NCI-H748 treated with DMSO at 0.1 percent for 48 hours (cell line): Measurements from ENCODE around the gene PIMREG.

Experiments used
- DNase-seq: peaks from one replicate; lab custom pipeline; 2025; lab: John Stamatoyannopoulos, UW

Gene PIMREG

DNA sequence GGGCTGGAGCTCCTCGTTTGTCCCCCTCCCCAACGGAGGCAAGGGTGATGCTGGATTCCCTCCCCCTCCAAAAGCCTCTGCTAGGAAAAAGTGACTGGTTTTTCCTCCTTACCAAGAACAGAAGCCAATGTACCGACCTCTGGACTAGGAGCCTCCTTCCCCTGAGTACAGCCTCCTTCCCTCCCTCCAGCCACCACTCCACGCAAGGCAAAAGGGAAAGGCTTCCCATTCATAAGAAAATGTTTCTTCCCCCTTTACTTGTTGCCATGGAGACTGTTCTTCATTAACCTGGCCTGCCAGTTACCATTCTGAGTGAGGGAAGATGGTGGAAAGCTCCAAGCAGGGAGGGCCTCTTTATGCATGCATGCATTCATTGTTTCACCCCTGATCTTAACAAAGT, 4.3 kb upstream of the PIMREG start:
- no peak for DNase-seq

GRCh38 chr17:6442775-6443174, 1.5 kb upstream of the PIMREG start:
- no peak for DNase-seq

DNA sequence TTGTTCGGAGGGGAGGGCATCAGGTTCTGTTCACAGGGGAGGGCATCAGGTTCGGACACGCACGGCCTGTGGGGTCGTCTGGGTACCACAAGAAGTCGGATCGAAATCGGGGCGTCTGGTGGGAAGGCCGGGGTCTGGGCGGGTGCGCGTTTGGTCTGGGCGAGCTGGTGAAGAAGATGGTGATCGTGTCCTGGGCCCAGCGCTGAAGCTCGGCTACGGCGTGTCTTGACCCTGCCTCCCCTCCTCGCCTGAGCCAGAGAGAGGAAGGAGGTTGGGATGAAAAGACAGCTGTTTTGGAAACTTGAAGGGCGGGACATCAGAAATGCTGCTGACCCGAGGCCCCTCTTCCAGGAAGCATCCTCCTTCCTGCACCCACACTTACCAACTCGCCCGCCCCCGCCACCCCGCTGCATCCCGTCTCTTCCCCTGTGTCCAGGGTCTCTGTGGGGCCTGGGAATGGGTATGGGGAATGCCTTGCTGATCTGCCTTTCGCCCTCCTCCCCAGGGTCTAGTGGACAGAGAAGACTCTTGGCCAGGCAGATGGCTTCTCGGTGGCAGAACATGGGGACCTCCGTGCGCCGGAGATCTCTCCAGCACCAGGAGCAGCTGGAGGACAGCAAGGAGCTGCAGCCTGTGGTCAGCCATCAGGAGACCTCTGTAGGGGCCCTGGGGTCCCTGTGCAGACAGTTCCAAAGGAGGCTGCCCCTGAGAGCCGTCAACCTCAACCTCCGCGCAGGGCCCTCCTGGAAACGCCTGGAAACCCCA, 498 bp downstream of the PIMREG start:
- DNase-seq = no peak

DNA sequence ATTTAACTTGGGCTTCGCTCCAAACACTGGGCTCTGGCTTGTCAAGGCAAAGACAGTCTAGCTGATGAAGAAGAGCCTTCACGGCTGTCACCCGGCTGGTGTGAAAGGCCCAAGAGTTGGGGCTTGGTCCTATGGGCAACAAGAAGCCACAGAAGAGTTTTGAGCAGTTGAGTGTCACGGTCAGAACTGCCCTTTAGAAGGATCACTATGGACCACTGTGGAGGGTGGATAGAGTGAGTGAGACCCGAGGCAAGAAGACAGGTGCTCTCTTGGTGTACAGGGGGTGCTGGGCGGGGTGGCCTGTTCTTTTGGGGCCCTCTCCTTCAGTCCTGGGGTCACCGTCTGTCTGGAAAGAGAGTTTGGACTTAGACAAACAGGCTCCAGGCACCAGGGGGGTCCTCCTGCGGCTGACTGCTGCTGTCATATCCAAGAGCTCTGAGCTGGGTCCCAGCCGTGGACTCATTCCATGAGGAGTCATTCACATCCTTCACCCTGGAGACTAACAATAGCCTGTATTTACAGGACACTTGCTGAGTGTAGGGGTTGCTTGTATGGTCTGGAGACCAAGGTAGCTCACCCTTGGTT, 2.4 kb downstream of the PIMREG start:
- DNase-seq = no peak

- DNase-seq = no peak
Observed at GRCh38 chr17:6448473-6448872, 4.2 kb downstream of the PIMREG start.

GRCh38 chr17:6449307-6449706, 5.1 kb downstream of the PIMREG start:
- no peak for DNase-seq

GRCh38 chr17:6450926-6451832, 6.9 kb downstream of the PIMREG start:
- no peak for DNase-seq

DNA sequence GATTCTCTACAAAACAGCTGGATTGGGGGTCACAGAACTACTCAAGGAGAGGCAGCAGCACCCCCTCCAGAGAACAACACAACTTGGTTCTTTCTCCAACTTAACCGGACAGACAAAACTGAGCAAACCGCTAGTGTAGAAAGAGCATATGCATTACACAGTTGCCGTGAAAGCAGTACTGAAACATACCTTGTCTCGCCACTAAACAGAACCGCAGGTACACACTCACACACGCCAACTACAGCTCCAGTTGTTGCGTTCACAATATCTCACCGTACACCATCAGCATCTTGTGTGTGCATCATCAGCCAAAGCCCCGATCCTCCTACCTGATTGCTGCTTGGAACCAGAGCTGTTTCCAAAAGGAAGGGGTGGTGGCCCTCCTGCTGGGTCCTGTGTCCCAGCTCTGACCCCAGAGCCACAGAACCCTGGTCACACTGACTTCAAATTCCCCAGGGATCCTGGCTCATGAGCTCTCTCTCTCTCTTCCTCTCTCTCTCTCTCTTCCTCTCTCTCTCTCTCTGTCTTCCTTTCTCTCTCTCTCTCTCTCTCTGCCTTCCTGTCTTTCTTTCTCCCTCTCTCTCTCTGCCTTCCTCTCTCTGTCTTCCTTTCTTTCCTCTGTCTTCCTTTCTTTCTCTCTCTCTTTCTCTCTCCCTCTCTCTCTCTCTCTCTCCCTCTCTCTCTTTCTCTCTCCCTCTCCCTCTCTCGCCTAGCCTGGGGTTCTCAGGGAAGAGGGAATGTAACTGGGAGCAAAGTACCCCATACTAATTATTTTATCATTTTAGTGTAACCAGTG, 8.4 kb downstream of the PIMREG start:
- no peak for DNase-seq

DNA sequence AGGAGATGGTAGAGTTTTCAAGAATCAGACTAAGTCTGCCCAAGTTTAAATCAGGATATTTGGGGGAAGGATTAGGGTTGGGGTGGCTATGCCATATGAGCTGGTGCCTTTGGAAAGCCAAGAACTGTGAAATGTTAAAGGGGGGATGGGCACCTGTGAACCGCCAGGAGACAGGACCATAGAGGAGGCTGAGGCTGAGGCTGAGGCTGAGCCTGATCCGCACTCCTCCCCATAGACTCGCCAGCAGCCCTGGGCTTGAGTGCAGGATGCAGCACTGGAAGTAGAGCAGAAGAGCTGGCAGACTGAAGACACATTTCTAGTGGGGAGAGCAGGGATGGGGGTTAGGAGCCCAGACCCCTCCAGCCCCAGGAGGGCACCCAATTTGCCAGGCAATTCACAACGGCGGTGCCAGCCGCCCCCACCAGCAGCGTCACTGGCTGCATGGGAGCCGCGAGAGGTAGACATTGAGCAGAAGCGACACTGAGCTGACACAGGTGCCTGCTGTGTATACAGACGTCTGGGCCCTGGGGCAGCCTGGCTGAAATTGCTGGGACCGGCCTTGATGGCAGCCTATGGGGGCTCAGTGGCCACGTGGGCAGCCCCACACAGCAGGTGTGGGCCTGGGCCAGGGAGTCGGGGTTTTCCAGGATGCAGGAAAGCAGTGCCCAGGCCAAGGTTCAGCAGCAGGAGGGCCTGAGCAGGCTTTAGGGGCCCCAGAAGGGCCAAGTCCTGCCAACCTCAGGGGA, 9.2 kb downstream of the PIMREG start:
- DNase-seq = no peak

- DNase-seq = no peak
Observed at GRCh38 chr17:6454495-6455320, 10.5 kb downstream of the PIMREG start.

GRCh38 chr17:6455321-6455705, 11.1 kb downstream of the PIMREG start:
- DNase-seq = no peak

DNA sequence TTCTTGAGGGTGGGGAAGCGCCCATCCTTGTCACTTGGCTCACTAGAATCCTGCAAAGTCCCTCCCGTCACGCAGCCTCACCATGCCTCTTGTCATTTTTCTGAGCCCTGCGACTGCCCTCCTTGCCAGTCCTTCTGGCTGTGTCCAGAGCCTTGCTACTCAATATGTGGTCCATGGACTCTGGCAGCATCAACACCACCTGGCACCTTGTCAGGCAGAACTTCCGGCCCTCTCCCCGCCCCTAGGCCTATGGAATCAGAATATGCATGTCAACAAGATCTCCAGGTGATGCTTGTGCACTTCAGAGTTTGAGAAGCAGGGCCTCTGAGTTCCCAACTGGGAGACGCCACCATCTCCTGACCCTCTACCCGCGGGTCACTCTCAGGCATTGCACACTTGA, 12.1 kb downstream of the PIMREG start:
- DNase-seq = no peak

- no peak for DNase-seq
Observed at GRCh38 chr17:6456914-6457687, 12.8 kb downstream of the PIMREG start.

- no peak for DNase-seq
Observed at GRCh38 chr17:6457688-6458459, 13.6 kb downstream of the PIMREG start.

DNA sequence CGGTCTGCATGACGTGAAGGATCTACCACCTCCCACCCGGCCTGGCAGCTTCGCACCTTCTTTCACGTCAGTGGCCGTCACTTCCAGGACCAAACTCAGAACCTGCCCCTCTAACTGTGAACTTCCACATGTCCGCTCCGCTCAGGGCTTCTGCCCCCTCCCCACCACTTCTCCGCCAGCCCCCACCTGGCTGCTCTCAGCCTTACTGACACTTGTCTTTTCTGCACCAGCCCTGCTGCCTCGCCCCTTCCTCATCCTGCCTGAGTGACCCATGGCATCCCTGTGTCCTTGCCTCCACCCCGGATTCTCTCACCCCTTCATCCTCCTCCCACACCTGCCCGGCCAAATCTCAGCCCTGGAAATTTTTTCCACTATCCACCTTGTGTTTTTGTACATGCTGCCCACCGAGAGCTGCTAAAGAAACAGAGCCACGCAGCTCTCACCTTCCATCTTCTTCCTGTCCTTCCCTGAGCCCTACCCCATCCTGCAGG, 14.2 kb downstream of the PIMREG start:
- DNase-seq = no peak

- no peak for DNase-seq
Observed at GRCh38 chr17:6460531-6461161, 16.4 kb downstream of the PIMREG start.

DNA sequence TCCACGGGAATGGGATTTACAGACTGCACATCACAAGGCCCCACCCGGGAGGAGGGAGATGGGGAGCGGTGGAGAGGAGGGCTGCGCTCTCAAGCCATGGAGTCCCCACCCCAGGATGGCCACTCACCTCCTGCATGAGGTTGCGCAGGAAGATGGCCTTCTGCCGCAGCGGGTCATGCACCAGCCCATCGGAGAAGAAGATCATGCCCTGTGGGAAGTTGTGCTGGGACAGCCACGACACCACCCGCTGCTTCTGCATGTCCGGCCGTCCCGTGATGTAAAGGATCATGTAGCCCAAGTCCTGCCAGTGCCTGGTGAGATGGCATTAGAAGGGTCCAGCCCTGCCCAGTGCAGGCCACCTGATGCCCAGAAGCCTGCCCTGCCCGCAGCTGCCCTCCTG, 17.0 kb downstream of the PIMREG start:
- no peak for DNase-seq
